Neural cell (in vitro differentiated cells): ENCODE data around the gene MMP24.

Experiments used
- CTCF ChIP-seq: fragments of 450-650 bp; IDR thresholded peaks from 2 replicates; pipeline ENCODE4 v1.5.1; 2014; ENCODE audit warnings: antibody characterized with exemption, mild to moderate bottlenecking, moderate library complexity; ENCODE audit not compliant: poor library complexity, severe bottlenecking
- EZH2 ChIP-seq: fragments of 200-600, 300-800 bp; shearing (Covaris generic), sonication (generic); IDR thresholded peaks from 2 replicates; pipeline ENCODE4 v1.6.1; 2014; ENCODE audit warnings: antibody characterized with exemption, low read length, borderline replicate concordance, mild to moderate bottlenecking; ENCODE audit not compliant: insufficient read depth, poor library complexity, severe bottlenecking
- MXI1 ChIP-seq: fragments of 450-650 bp; conservative IDR thresholded peaks from 2 replicates; pipeline ENCODE4 v1.6.1; 2014; ENCODE audit warnings: antibody characterized with exemption, mild to moderate bottlenecking; ENCODE audit not compliant: poor library complexity, severe bottlenecking
- REST ChIP-seq: IDR thresholded peaks from 2 replicates; pipeline ENCODE4 v1.6.1; 2012; ENCODE audit warnings: borderline replicate concordance

GRCh38 chr20:35286899-35287508 lies 60.5 kb downstream of the MMP24 start:
- TF ChIP-seq REST = no peak
- TF ChIP-seq CTCF = no peak
- no peak for TF ChIP-seq EZH2
- no peak for TF ChIP-seq MXI1
